NCI-H82 treated with DMSO at 0.1 percent for 48 hours (cell line): Measurements from ENCODE around the gene PPP1R3E.
"Not testable (repeated sequence)": the region's sequence is repeated elsewhere in the genome, so short reads cannot be mapped to it uniquely, and the experiment has no call there.

Experiments
- DNase-seq: peaks from one replicate; lab custom pipeline; 2025; ENCODE audit not compliant: unreplicated experiment; lab: John Stamatoyannopoulos, UW

The PPP1R3E gene, protein sequence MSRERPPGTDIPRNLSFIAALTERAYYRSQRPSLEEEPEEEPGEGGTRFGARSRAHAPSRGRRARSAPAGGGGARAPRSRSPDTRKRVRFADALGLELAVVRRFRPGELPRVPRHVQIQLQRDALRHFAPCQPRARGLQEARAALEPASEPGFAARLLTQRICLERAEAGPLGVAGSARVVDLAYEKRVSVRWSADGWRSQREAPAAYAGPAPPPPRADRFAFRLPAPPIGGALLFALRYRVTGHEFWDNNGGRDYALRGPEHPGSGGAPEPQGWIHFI

DNA sequence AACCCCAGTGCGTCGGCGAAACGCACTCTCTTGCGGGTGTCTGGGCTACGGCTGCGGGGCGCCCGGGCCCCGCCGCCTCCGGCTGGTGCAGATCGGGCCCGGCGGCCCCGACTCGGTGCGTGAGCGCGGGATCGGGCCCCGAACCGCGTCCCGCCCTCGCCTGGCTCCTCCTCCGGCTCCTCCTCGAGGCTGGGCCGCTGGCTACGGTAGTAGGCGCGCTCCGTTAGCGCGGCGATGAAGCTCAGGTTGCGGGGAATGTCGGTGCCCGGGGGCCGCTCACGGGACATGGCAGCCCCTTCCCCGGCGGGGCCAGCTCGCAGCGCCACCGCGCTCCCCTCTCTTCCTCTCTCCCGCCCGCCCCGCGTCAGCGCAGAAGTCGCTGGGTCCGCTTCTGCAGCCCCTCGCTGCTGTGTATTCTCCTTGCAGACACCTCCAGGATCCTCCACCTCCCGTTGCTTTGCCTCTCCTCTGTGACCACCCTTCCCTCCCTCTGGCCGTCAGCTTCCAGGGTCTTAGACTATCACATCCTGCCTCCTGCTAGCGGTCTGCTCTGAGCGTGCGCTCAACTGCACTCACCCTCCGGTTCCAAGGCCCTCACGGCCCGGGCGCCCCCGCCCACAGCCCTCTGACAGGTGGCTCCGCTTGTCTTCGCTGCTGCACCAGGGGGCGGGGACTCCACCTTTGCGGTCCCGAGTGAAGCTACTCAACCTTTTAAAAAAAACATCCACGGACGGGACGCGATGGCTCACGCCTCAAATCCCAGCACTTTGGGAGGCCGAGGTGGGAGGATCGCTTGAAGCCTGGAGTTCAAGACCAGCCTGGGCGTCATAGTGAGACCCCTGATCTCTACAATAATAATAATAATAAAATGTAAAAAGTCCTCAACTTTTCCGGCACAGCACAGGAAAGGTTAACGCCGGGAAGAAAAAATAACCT is at the start of gene PPP1R3E:
Gene PPP1R3E, minus strand, starts transcription at position 570 of the 936 bp plus-strand sequence. Its CDS starts 283 bp downstream, at position 287.
- peak; percentile 99 for DNase-seq

DNA sequence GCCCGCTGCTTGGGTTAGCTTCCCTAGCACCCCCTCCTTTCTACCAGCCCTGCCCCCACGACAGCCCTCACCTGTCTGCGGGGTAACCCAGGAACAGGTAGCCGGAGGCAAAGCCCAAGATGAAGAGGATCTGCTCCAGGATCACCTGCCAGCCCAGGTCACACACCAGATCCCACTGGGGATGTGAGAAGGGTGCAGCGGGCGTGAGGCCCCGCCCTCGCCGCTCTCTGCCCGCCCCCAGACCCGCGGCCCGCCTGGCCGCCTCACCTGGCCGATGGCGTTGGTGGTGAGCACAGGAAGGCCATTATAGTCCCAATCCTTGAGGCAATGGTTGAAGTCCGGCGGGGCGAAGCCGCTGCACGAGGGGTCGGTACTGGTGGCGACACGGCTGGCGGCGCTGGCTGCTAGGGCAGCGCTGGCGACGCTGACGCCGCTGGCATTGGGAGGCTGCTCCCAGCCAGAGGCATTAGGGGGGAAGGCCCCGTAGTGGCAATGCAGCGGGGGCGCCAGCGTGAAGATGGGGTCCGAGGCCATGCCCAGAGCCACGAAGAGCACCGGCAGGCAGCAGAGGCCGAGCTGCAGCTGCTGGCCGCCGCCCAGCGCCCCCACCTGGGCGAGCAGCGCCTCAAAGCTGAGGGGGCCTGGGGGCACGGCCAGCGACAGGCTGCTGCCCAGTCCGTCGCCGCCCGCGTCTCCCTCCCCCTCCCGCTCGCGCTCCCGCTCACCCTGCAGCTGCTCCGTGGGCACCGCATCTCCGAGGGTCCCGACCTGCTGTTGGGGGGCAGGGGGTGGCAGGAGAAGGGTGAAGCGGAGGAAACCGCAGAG is 49.2 kb upstream of the PPP1R3E start:
- no peak for DNase-seq

DNA sequence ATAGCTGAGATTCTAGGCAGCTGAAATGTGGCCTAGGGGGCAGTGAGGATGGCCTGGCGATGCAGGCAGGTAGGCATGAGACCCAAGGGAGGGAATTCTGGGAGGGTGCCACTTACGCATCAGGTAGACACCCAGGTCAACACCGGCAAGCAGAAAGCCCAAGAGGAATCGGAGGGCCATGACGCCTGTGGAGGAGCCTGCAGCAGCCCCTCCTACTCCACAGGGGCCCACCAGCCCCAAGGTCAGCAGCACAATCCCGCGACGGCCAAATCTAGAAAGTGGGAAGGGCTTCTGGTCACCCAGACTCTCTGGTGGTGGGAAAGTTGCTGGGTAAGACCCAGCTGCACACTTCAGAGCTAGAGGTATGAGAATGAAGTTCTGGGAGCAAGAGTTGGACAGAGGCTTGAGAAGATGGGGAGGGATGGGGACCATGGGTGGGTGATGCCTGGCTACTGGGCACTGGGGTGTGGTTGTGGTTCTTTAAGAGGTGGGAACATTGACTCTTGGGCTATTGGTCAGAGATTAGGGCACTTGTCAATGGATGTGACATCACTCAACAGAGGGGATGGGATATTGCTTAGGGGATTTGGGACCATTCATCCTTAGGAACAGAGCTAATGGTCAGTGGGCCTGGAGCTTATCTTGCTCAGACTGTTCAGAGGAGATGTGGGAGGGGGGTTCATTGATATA is 46.6 kb upstream of the PPP1R3E start:
- DNase-seq = no peak

DNA sequence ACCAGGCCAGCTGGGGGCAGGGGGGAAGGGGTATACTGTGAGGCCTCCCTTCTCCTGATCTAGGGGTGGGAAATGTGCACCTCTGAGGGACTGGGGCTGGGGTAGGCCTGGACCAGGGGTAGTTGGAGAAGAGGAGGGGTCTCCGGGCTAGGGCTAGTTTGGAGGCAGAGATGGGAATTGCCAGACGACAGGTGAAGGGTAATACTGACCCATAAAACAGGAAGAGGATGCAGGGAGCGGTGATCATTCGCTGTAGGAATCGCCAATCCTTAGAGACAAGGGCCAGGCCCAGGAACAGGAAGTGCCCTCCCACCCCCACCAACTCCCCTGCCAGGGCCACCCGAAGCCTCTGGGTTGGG is 45.6 kb upstream of the PPP1R3E start:
- DNase-seq = no peak

DNA sequence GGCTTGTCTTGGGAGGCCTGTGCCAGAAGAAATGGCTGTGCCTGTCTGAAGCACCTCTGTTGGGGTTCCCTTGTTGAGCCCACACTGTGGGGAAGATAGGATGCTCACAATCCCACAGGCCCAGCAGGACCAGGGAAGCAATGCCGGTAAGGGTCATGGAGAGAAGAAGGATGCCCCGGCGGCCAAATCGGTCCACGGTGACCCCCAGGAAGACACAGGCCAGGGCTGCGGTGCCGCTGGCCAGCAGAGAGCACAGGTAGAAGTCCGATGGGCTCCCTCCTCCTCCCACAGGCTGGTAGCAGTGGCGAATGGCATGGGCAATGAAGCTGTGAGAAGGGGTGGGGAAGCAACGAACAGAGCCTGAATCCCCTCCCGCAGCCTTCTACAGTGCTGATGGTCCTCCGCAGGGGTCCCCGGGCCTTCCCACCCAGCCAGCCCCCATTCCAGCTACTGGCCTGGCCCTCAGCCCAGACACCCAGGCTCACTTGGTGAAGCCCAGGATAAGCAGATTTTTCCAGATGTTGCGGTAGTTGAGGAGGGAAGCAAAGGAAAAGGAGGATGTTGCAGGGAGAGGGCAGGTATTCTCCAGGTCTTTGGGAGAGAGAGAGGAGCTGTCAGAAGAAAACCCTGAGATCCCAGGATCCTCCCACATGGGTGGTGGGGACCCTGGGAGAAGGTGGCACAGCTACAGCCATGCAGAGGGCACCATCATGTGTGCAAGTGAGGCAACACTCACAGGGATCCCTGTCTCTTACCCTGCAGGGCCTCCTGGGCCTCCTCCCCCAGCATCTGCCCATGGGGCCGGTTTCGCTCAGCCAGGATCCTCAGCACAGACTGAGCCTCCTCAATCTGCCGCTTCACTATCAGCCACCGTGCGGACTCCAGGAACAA is 45.0 kb upstream of the PPP1R3E start:
- DNase-seq = no peak

DNA sequence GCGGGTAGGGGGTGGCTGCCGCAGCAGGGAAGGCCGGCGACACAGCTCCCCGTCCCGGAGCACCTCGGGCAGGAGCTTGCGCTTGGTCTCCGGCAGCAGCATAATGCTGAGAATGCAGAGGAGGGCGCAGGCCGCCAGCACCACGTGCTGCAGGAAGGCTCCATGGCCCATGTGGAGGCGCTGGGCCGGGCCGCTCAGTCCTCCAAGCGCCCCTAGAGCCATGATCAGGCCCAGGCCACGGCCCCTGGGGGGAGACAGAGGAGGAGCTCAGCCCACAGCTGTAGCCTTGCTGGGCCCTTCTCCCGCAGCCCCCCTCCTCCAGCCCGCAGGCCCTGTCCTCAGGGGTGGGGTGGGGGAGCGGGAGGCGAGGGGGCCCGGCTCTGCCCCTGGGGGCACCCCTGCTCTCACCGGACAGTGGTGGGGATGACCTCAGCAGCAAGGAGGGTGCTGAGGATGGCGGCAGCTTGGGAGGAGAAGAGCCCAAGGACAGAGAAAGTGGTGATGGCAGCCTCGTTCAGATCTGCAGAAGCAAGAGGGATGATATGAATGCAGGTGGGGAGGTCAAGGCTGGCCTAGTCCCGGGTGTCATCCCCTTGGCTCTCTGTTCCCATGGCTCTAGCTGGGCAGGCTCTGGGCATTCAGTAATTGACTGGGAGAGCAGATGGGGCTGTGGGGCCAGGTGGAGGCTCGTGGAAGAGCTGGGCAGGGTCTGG is 44.2 kb upstream of the PPP1R3E start:
- DNase-seq = no peak

DNA sequence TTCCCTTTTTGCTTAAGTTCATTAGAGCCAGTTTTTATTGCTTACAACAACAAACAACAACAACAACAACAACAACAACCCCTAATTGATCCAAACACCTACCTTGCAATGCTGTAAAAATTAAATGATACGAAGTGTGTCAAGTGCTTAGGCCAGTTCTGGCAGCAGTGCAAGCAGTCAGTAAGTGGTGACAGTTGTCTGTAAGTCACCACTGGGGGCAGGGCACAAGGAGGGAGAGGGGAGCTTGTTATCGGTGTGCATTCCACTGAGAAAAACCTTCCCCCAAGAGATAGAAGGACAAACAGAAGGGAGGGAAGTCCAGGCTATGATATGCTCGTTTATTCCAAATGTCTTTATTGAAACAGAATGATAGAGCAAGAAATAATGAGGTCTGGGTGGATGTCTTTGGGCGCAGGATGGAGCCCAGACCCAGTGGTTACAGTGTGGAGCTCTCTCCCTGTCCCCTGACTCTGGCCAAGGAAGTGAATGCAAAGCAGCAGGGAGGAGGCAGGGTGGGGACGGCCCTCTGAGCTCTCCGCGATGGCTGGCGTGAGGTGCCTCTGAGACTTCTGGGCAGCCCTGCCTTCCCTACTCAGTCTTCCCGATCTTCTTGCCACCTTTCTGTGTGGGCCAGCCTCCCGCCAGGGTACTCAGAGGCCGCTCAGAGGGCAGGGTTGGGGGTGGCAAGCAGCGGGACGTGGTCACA is 43.5 kb upstream of the PPP1R3E start:
- DNase-seq = no peak

DNA sequence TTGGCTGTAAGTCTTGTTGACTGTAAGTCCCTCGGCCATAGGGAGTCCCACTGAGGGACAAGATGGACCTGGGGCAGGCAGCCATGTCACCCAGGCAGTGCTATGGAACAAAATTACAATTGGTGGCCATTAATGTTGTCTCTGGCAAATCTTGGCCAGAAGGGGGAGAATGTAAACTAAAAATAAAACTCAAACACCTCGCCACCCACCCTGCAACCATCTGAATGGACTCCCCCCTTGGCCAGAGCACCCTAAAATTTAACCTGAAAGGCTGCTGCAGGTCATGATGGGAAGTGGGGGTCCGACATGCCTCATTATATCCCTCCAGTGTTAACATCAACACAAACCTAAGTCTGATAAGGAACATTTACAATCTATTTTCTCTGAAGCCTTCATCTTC is 41.8 kb upstream of the PPP1R3E start:
- DNase-seq = no peak

DNA sequence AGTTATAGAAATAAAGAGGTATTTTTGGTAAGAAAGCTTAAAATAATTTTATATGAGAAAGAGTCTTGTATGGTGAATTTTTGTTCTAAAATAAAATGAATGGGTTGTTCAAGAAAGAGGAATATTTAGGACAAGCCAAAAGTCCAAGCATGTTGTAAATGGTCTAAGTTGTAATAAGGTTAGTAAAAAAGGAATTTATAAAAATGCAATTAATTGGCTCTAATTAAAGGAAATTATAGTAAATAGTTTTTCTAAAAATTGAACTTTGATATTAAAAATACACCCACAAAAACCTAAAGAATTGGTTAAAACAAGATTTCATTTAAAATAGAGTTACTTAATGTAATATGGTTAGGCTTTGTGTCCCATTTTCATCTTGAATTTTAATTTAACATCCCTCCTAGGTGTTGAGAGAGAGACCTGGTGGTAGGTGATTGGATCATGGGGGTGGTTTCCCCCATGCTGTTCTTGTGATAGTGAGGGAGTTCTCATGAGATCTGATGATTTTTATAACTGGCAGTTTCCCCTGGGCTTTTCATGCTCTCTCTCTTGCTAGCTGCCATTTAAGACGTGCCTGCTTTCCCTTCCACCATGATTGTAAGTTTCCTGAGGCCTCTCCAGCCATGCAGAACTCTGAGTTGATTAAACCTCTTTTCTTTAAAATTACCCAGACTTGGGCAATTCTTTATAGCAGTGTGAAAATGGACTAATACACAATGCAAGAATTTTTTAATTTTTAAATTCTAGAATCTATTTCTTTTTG is 37.0 kb upstream of the PPP1R3E start:
- no peak for DNase-seq

DNA sequence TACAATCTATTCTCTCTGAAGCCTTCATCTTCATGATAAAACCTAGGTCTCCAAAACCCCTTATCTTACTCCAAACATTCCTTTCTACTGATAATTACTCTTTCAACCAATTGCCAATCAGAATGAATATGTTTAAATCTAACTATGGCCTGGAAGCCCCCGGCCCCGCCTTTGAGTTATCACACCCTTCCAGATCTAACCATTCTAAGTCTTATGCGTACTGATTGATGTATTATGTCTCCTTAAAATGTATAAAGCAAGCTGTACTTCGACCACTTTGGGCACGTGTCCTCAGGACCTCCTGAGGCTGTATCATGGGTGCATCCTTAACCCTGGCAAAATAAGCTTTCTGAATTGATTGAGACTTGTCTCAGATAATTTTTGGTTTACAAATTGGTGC is 33.0 kb upstream of the PPP1R3E start:
- DNase-seq = no peak

DNA sequence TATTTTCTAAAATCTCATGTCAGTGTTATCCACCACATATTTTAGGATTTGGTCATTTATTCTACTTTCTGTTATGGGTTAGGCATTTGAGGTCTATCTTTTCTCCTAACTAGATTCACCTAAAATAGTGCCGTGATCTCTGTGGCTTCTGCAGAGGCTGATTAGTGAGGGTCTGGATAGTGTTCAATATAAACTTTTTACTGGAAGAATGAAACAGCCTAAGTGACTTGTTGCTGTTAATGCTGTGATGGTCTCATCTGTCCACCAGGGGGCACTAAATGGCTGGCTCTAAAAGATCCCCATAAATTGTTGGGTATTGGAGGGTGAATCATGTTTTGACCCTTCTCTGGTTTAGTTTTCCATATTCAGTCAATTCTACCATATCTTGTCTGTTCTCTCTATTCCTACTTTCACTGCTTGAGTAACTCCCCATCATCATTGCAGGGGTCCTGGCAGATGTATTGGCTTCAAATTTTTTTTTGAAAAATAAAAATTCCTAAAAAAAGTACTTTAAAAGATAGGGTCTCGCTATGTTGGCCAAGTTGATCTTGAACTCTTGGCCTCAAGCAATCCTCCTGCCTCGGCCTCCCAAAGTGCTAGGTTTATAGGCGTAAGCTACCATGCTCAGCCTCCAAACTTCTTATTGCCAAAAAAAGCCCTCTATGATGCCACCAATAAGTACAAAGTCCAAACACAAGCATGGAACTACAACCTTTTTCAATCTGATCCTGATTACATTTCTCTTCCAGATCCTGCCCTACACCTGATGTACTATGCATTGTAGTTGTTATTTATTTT is 25.5 kb upstream of the PPP1R3E start:
- DNase-seq = peak; percentile 98

DNA sequence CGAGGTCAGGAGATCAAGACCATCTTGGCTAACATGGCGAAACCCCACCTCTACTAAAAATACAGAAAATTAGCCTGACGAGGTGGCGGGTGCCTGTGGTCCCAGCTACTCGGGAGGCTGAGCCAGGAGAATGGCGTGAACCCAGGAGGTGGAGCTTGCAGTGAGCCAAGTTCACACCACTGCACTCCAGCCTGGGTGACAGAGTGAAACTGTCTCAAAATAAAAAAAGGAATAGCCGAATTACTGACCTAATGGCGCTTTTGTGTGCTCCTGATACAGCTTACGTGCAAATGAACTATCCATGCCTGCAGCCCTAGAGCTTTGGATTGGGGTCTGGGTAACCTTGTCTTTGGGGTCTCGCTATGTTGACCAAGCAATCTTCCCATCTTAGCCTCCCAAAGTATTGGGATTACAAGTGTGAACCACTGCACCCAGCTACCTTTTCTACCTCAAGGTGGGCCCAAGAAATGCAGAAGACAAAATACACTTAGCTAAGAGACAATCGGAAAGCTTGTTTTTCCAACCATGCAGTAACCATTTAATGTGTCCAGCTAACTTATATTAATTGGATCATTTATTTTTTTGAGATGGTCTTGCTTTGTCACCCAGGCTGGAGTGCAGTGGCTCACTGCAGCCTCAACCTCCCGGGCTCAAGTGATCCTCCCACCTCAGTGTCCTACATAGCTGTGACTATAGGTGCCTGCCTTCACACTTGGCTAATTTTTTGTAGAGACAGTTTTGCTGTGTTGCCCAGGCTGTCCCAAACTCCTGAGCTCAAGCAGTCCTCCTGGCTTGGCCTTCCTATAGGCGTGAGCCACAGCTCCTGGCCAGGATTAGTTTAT is 24.1 kb upstream of the PPP1R3E start:
- no peak for DNase-seq

DNA sequence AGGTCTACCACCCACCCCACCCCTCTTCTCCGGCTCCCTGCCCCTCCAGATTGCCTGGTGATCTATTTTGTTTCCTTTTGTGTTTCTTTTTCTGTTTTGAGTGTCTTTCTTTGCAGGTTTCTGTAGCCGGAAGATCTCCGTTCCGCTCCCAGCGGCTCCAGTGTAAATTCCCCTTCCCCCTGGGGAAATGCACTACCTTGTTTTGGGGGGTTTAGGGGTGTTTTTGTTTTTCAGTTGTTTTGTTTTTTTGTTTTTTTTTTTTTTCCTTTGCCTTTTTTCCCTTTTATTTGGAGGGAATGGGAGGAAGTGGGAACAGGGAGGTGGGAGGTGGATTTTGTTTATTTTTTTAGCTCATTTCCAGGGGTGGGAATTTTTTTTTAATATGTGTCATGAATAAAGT is 23.1 kb upstream of the PPP1R3E start:
- not testable (repeated sequence) for DNase-seq

DNA sequence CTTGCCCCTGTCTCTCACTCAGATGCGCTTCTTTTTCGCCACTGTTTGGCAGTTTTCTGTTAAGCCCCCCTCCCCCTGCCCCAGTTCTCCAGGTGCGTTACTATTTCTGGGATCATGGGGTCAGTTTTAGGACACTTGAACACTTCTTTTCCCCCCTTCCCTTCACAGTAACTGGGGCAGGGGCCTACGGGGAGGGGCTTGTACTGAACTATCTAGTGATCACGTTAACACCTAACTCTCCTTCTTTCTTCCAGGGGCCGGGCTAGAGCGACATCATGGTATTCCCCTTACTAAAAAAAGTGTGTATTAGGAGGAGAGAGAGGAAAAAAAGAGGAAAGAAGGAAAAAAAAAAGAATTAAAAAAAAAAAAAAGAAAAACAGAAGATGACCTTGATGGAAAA is 22.3 kb upstream of the PPP1R3E start:
- DNase-seq = no peak

DNA sequence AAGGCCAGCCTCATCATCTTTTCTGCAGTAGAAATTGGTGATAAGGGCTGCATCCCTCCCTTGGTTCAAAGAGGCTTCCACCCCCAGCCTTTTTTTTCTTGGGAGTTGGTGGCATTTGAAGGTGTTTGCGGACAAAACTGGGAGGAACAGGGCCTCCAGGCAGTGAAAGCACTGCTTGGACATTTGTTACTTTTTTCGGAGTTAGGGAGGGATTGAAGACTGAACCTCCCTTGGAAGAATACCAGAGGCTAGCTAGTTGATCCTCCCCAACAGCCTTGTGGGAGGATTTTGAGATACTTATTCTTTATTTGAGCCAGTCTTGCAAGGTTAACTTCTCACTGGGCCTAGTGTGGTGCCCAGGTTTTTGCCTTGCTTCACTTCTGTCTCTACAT is 21.8 kb upstream of the PPP1R3E start:
- no peak for DNase-seq

DNA sequence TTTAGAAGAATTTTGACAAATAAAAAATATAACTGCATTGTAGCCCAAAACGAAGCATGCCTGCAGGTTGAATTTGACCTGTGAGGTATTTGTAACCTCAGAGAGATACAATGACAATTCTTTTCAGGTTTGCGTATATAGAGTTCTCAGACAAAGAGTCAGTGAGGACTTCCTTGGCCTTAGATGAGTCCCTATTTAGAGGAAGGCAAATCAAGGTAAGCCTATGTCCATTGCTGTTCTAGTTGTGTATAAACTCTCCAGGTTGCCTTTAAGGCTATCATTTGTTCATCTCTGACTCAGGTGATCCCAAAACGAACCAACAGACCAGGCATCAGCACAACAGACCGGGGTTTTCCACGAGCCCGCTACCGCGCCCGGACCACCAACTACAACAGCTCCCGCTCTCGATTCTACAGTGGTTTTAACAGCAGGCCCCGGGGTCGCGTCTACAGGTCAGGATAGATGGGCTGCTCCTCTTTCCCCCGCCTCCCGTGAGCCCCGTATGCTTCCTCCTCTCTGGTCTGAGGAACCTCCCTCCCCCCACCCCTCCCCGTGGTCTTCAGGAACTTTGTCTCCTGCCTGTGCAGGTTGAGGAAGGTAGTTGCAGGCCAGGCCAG is 21.3 kb upstream of the PPP1R3E start:
- no peak for DNase-seq
